H1 (cell line): ENCODE measurements around the gene ABHD16B. TPM values are rescaled to one million over a fixed set of nuclear protein-coding genes. Genes with fewer than 3 reads are reported as not detected.

Experiments
- CTCF ChIA-PET: fragments of 300-600 bp; sonication (Branson Sonifier 250); formaldehyde crosslinking; loops from one replicate; lab custom pipeline; 2021; ENCODE audit not compliant: partially characterized antibody; lab: Charles Lee
- POLR2A ChIA-PET: fragments of 300-600 bp; sonication (Branson Sonifier 250); formaldehyde crosslinking; loops from one replicate; lab custom pipeline; 2021; ENCODE audit warnings: inconsistent platforms; ENCODE audit not compliant: partially characterized antibody; lab: Charles Lee
- DNase-seq, 2 experiments: peaks; one replicate each; pipeline versions ENCODE4 v3.0.0 to v3.0.0-alpha.2; 2010 to 2022; ENCODE audit warnings: low spot score in 2 of 2, low read depth in 1 of 2, mixed read lengths in 1 of 2
- FAIRE-seq: peaks from 2 replicates; lab custom pipeline; 2011; peaks lifted over from hg19 to GRCh38; lab: Jason Lieb, UNC
- H2AFZ ChIP-seq: 2 replicates; pipeline ENCODE4 v1.8.1; 2012; ENCODE audit warnings: low read length, inconsistent platforms
- H2AK5ac ChIP-seq: 2 replicates; pipeline ENCODE4 v1.6.1; 2013; ENCODE audit warnings: low read depth, low read length
- H2BK120ac ChIP-seq: replicated peaks from 2 replicates; pipeline ENCODE3; 2013; ENCODE audit warnings: low read depth, low read length, inconsistent platforms
- H2BK12ac ChIP-seq: 2 replicates; pipeline ENCODE4 v1.6.1; 2013; ENCODE audit warnings: low read depth, low read length
- H2BK15ac ChIP-seq: 2 replicates; pipeline ENCODE4 v1.6.1; 2013; ENCODE audit warnings: low read length
- H2BK20ac ChIP-seq: 2 replicates; pipeline ENCODE4 v1.6.1; 2013; ENCODE audit warnings: low read length
- H2BK5ac ChIP-seq: 2 replicates; pipeline ENCODE4 v1.6.1; 2013; ENCODE audit warnings: low read depth, low read length
- H3K14ac ChIP-seq: 2 replicates; pipeline ENCODE4 v1.6.1; 2013; ENCODE audit warnings: inconsistent platforms; ENCODE audit not compliant: insufficient read length
- H3K18ac ChIP-seq: 2 replicates; pipeline ENCODE4 v1.6.1; 2013; ENCODE audit warnings: low read length; ENCODE audit errors: extremely low read depth
- H3K23ac ChIP-seq: 2 replicates; pipeline ENCODE4 v1.6.1; 2013; ENCODE audit warnings: inconsistent platforms; ENCODE audit not compliant: insufficient read length
- H3K23me2 ChIP-seq: 2 replicates; pipeline ENCODE4 v1.6.1; 2013; ENCODE audit warnings: low read depth, low read length
- H3K27ac ChIP-seq: 2 replicates; pipeline ENCODE4 v1.6.1; 2011; ENCODE audit warnings: low read depth, low read length, inconsistent platforms
- H3K27me3 ChIP-seq, 4 experiments: replicated peaks in 1 of 4; 1 replicate in 1 of 4; 2 replicates in 3 of 4; pipeline versions ENCODE4 v1.6.1 to v1.8.1; 2011 to 2013; ENCODE audit warnings: low read length in 3 of 4, mild to moderate bottlenecking in 3 of 4, inconsistent platforms in 2 of 4, mixed read lengths in 2 of 4, moderate library complexity in 1 of 4; ENCODE audit not compliant: control insufficient read depth in 3 of 4, insufficient read depth in 3 of 4; ENCODE audit errors: extremely low read depth in 1 of 4
- H3K36me3 ChIP-seq, 4 experiments: 2 replicates each; pipeline versions ENCODE4 v1.6.1 to v1.8.1; 2011 to 2013; ENCODE audit warnings: mild to moderate bottlenecking in 4 of 4, low read length in 3 of 4, moderate library complexity in 2 of 4, control low read depth in 1 of 4, inconsistent platforms in 1 of 4; ENCODE audit not compliant: insufficient read depth in 4 of 4, control insufficient read depth in 2 of 4
- H3K4ac ChIP-seq: replicated peaks from 2 replicates; pipeline ENCODE3; 2013; ENCODE audit warnings: low read length, low read depth, mixed read lengths, inconsistent platforms; ENCODE audit not compliant: insufficient read length
- H3K4me1 ChIP-seq, 4 experiments: replicated peaks in 1 of 4; 1 replicate in 1 of 4; 2 replicates in 3 of 4; pipeline versions ENCODE4 v1.6.1 to v1.8.1; 2011 to 2013; ENCODE audit warnings: low read length in 3 of 4, inconsistent platforms in 2 of 4, mixed read lengths in 1 of 4; ENCODE audit not compliant: insufficient read depth in 4 of 4, control insufficient read depth in 3 of 4
- H3K4me2 ChIP-seq, 2 experiments: 2 replicates each; pipeline versions ENCODE4 v1.6.1 to v1.8.1; 2011 to 2013; ENCODE audit warnings: low read depth in 2 of 2, low read length in 2 of 2, control low read depth in 1 of 2, inconsistent platforms in 1 of 2, mild to moderate bottlenecking in 1 of 2; ENCODE audit not compliant: insufficient read depth in 1 of 2
- H3K4me3 ChIP-seq, 4 experiments: fragments of 200-600, 300-600 bp in 1 of 4; sonication (generic), shearing (Covaris generic), sonication (Bioruptor Twin) in 1 of 4; 2 replicates each; pipeline versions ENCODE4 v1.5.1 to v1.8.1; 2011 to 2016; ENCODE audit warnings: low read length in 4 of 4, low read depth in 3 of 4, control low read depth in 2 of 4, inconsistent platforms in 2 of 4, mild to moderate bottlenecking in 2 of 4, mixed read lengths in 1 of 4, moderate library complexity in 1 of 4; ENCODE audit not compliant: insufficient read depth in 2 of 4; ENCODE audit errors: extremely low read depth in 1 of 4
- H3K56ac ChIP-seq: replicated peaks from 2 replicates; pipeline ENCODE3; 2013; ENCODE audit warnings: low read depth, mild to moderate bottlenecking, mixed read lengths, low read length, inconsistent platforms; ENCODE audit not compliant: insufficient read length
- H3K79me1 ChIP-seq: 2 replicates; pipeline ENCODE4 v1.6.1; 2013; ENCODE audit warnings: low read depth, low read length, control low read depth
- H3K79me2 ChIP-seq, 2 experiments: 2 replicates each; pipeline versions ENCODE4 v1.6.1 to v1.8.1; 2012 to 2013; ENCODE audit warnings: low read length in 2 of 2, mild to moderate bottlenecking in 2 of 2, inconsistent platforms in 1 of 2; ENCODE audit not compliant: insufficient read depth in 2 of 2, control insufficient read depth in 1 of 2
- H3K9ac ChIP-seq, 4 experiments: replicated peaks in 1 of 4; 1 replicate in 1 of 4; 2 replicates in 3 of 4; pipeline versions ENCODE4 v1.6.1 to v1.8.1; 2011 to 2013; ENCODE audit warnings: low read depth in 3 of 4, low read length in 3 of 4, control low read depth in 2 of 4, mild to moderate bottlenecking in 2 of 4, moderate library complexity in 2 of 4, inconsistent platforms in 1 of 4; ENCODE audit errors: extremely low read depth in 1 of 4
- H3K9me3 ChIP-seq, 2 experiments: 2 replicates each; pipeline versions ENCODE4 v1.6.1 to v1.8.1; 2012 to 2013; ENCODE audit warnings: mild to moderate bottlenecking in 2 of 2, moderate library complexity in 2 of 2, control low read depth in 1 of 2, inconsistent platforms in 1 of 2, low read depth in 1 of 2, low read length in 1 of 2, mixed read lengths in 1 of 2; ENCODE audit not compliant: insufficient read depth in 2 of 2
- H4K20me1 ChIP-seq, 2 experiments: replicated peaks in 1 of 2; 2 replicates each; pipeline versions ENCODE3 to v1.8.1; 2011 to 2013; ENCODE audit warnings: inconsistent platforms in 2 of 2, low read length in 2 of 2, mild to moderate bottlenecking in 1 of 2; ENCODE audit not compliant: insufficient read depth in 2 of 2, control insufficient read depth in 1 of 2
- H4K5ac ChIP-seq: 2 replicates; pipeline ENCODE4 v1.6.1; 2013; ENCODE audit warnings: low read length, low read depth, mixed read lengths, inconsistent platforms; ENCODE audit not compliant: insufficient read length
- H4K8ac ChIP-seq: 2 replicates; pipeline ENCODE4 v1.8.0; 2013; ENCODE audit warnings: mild to moderate bottlenecking, moderate library complexity, low read length, inconsistent platforms; ENCODE audit not compliant: insufficient read depth; ENCODE audit errors: extremely low read depth
- H4K91ac ChIP-seq: replicated peaks from 2 replicates; pipeline ENCODE3; 2013; ENCODE audit warnings: low read length, mixed read lengths, inconsistent platforms; ENCODE audit not compliant: insufficient read length
- GABPA ChIP-seq: IDR thresholded peaks from 2 replicates; pipeline ENCODE4 v1.6.1; 2011; ENCODE audit warnings: mild to moderate bottlenecking, low read length, moderate library complexity, borderline replicate concordance; ENCODE audit not compliant: insufficient read depth
- RXRA ChIP-seq: IDR thresholded peaks from 2 replicates; pipeline ENCODE4 v1.6.1; 2011; ENCODE audit warnings: low read depth, mild to moderate bottlenecking, low read length, moderate library complexity; ENCODE audit not compliant: insufficient read depth
- WGBS, 2 experiments: shearing (Covaris generic) in 1 of 2; methylation state at CpG; one replicate each; pipeline versions ENCODE4 v1.1.6 to v1.1.7; 2013 to 2015; ENCODE audit warnings: low lambda C conversion rate in 2 of 2, mixed read lengths in 2 of 2, inconsistent platforms in 1 of 2, low coverage in 1 of 2, missing lambda C conversion rate in 1 of 2; ENCODE audit not compliant: insufficient replicate concordance in 2 of 2, insufficient coverage in 1 of 2, insufficient read length in 1 of 2; ENCODE audit errors: extremely low coverage in 1 of 2, missing lambda C conversion rate in 1 of 2; 5-methylcytosine and 5-hydroxymethylcytosine counted together
- polyA plus RNA-seq, 7 experiments: library from polyadenylated mRNA; depleted of rRNA in 3 of 7; stranded (reverse) in 5 of 7; unstranded in 2 of 7; fragments of >200 nt in 5 of 7; fragments of 200-250 nt in 2 of 7; gene quantifications; 1 replicate in 5 of 7; 2 replicates in 1 of 7; 4 replicates in 1 of 7; pipeline versions ENCODE4 v1.2.1 to v1.2.3, GENCODE V29; 2011 to 2013; ENCODE audit warnings: missing spikeins in 2 of 7, mixed read lengths in 2 of 7
- total RNA-seq: library from RNA; stranded (reverse); fragmentation: NEBNext Ultra II Directional; extraction: Animal tissue kit (Norgen Biotek cat#: 25700); gene quantifications from 2 replicates; pipeline ENCODE4 v1.2.1, GENCODE V29; 2021
- TF ChIP-seq, protein P1 (sequence below), 3 experiments: IDR thresholded peaks; 1 replicate in 2 of 3; 2 replicates in 1 of 3; pipeline versions ENCODE4 v1.5.1 to v1.6.1; 2011; ENCODE audit warnings: low read length in 3 of 3, mild to moderate bottlenecking in 3 of 3, inconsistent platforms in 2 of 3, low read depth in 1 of 3, moderate library complexity in 1 of 3; ENCODE audit not compliant: insufficient read depth in 1 of 3; ENCODE audit errors: control extremely low read depth in 1 of 3

ABHD16B gene
- total and polyA plus RNA-seq, 2 of the 8 experiments (the other 6 are each of a cell fraction or from before 2014, with no cell fraction given), result not detected

- Histone ChIP-seq H2BK120ac (no peak overlapping the region), H3K79me1 (peaks cover 16% of the 10 kb centered on the region; the same call in 1 of the 2 replicates), H3K18ac (no peak overlapping the region), H3K23me2 (peaks cover 3% of the 10 kb centered on the region; the same call in 1 of the 2 replicates), H3K27ac (no peak overlapping the region), H3K4me1 (peaks cover 0 to 6% (median 4%) of the 10 kb centered on the region in 4 experiments; a peak in 4 of 7 replicates), H3K79me2 (peaks cover 3 to 31% of the 10 kb centered on the region in 2 experiments; a peak in 2 of 4 replicates), H4K5ac (no peak overlapping the region), H3K4ac (no peak overlapping the region), H2AK5ac (no peak overlapping the region), H2BK12ac (no peak overlapping the region), H3K9ac (no peak overlapping the region; a peak in 1 of 7 replicates), H3K9me3 (no peaks in the 10 kb centered on the region), H3K4me2 (peak overlapping the region; percentile 67 to 80), H2AFZ (no peak overlapping the region), H4K20me1 (peaks cover 10 to 18% of the 10 kb centered on the region in 2 experiments), H3K4me3 (peak overlapping the region; percentile 57 to 78 (median 60); a peak in 7 of 8 replicates), H2BK20ac (no peak overlapping the region), H3K36me3 (peaks cover 5 to 16% (median 8%) of the 10 kb centered on the region in 4 experiments), H2BK15ac (no peak overlapping the region), H3K56ac (no peak overlapping the region), H4K91ac (no peak overlapping the region), H3K27me3 (no peaks in the 10 kb centered on the region), H3K23ac (no peak overlapping the region), H4K8ac (no peak overlapping the region), H2BK5ac (no peak overlapping the region), H3K14ac (no peak overlapping the region)
- 38% methylated on average over 6 of the region's 6 CpGs; no CpG with 5 or more reads in 1 of the 2 experiments for whole genome bisulfite sequencing, 2 experiments
- CTCF ChIA-PET, result interaction anchor here (0.8 to 4.5 kb wide), 6 partner anchors 12 to 250 kb away, joined by 3 to 12 read pairs (median 3); no protein-coding TSS in a partner anchor
- POLR2A ChIA-PET, result interaction anchor here (0.6 to 4.5 kb wide), 8 partner anchors 11 to 198 kb away, joined by 3 to 23 read pairs (median 4); partner anchors contain the start of genes ABHD16B, PRPF6, TNFRSF6B and TPD52L2
- TF ChIP-seq GABPA (no peak), RXRA (no peak)
- TF ChIP-seq, protein P1, sequence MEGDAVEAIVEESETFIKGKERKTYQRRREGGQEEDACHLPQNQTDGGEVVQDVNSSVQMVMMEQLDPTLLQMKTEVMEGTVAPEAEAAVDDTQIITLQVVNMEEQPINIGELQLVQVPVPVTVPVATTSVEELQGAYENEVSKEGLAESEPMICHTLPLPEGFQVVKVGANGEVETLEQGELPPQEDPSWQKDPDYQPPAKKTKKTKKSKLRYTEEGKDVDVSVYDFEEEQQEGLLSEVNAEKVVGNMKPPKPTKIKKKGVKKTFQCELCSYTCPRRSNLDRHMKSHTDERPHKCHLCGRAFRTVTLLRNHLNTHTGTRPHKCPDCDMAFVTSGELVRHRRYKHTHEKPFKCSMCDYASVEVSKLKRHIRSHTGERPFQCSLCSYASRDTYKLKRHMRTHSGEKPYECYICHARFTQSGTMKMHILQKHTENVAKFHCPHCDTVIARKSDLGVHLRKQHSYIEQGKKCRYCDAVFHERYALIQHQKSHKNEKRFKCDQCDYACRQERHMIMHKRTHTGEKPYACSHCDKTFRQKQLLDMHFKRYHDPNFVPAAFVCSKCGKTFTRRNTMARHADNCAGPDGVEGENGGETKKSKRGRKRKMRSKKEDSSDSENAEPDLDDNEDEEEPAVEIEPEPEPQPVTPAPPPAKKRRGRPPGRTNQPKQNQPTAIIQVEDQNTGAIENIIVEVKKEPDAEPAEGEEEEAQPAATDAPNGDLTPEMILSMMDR (IDR thresholded peaks at IDR 0.05; ENCODE audit: control extremely low read depth in 1 of 3, insufficient read depth in 1 of 3, low read depth in 1 of 3, low read length in 3 of 3), result no peak
- FAIRE-seq (no peak), DNase-seq (no peak)
Measured at GRCh38 chr20:63893999-63894357, 32.7 kb downstream of the ABHD16B start.
